Measurements from ENCODE around the gene CIRBP. TPM values are rescaled to one million over a fixed set of nuclear protein-coding genes. Genes with fewer than 3 reads are reported as not detected.

CIRBP gene
- total and polyA plus RNA-seq, 2 donors (not counting 1 experiment from before 2014, with no cell fraction given): 643 to 1,164 TPM

DNA sequence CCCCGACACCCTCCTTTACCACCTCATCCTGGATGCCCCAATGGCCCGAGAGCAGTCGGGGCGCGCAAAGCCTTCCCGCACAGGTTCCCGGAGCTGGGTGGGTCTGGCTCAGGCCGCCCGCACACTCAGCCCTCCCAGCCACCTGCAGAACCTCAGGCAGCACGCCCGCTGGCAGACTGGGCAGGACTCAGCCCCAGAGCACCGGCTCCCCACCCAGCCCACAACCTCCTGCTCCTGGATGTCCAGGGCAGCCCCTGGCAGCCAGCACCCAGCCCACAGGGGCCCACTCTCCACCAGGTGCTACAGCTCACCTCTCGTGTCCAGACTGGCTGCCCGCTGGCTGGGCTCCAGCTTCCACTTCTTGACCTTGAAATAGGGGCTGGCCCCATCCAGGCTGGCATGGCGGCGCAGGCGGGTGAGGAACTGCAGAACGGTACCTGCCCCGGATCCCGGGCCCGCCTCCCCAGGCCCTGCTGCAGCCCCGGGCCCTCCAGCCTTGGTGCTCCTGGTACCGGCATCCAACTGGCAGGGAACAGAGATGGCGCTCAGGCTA, 35.9 kb upstream of the CIRBP start:
- Histone ChIP-seq H3K9me3 (ENCODE audit: control extremely low read depth in 1 of 3, control insufficient read depth in 2 of 3, insufficient read depth in 1 of 3, low read length in 2 of 3) (no peaks in the 10 kb centered on the region), H3K4me3 (ENCODE audit: control extremely low read depth in 1 of 5, extremely low read depth in 1 of 5, insufficient read depth in 1 of 5, low read depth in 2 of 5, low read length in 4 of 5) (no peak overlapping the region), H2AFZ (ENCODE audit: insufficient read depth, low read depth, low read length, poor library complexity, severe bottlenecking) (no peak overlapping the region), H3K4me1 (ENCODE audit: control insufficient read depth in 2 of 2, insufficient read depth in 2 of 2, low read length in 2 of 2) (peaks cover 8% of the 10 kb centered on the region in 2 donors), H3K27ac (ENCODE audit: low read length in 2 of 2) (no peak overlapping the region), H3K36me3 (replicated peaks in 1 of 2; ENCODE audit: control extremely low read depth in 1 of 2, control insufficient read depth in 1 of 2, extremely low read depth in 1 of 2, insufficient read depth in 2 of 2, low read length in 1 of 2) (no peaks in the 10 kb centered on the region), H3K27me3 (replicated peaks in 1 of 4; ENCODE audit: control extremely low read depth in 1 of 4, control insufficient read depth in 3 of 4, insufficient read depth in 4 of 4, low read length in 3 of 4) (peaks cover 0 to 18% (median 7%) of the 10 kb centered on the region in 4 experiments), H3K9ac (ENCODE audit: low read length) (no peak overlapping the region), H3K79me2 (ENCODE audit: control insufficient read depth, insufficient read depth, low read length) (no peaks in the 10 kb centered on the region), H4K20me1 (ENCODE audit: control insufficient read depth, insufficient read depth, low read length, poor library complexity, severe bottlenecking) (no peaks in the 10 kb centered on the region), H3K4me2 (replicated peaks; ENCODE audit: low read depth, low read length, poor library complexity, severe bottlenecking) (no peak overlapping the region)
- Mint-ChIP-seq H3K27ac (no peak overlapping the region), H3K4me1 (peaks cover under 1% of the 10 kb centered on the region), H3K9me3 (ENCODE audit: insufficient read depth) (no peaks in the 10 kb centered on the region), H3K4me3 (no peak overlapping the region), H3K27me3 (peaks cover under 1% of the 10 kb centered on the region)
- POLR2A ChIA-PET: interaction anchor here (0.7 kb wide), 1 partner anchor 385 kb away, joined by 6 read pairs; no protein-coding TSS in a partner anchor
- intact Hi-C loops (cut with micrococcal nuclease): no loop called here
- ATAC-seq (ENCODE audit: low read depth) (no peak), DNase-seq (no peak)
- TF ChIP-seq, protein P1, sequence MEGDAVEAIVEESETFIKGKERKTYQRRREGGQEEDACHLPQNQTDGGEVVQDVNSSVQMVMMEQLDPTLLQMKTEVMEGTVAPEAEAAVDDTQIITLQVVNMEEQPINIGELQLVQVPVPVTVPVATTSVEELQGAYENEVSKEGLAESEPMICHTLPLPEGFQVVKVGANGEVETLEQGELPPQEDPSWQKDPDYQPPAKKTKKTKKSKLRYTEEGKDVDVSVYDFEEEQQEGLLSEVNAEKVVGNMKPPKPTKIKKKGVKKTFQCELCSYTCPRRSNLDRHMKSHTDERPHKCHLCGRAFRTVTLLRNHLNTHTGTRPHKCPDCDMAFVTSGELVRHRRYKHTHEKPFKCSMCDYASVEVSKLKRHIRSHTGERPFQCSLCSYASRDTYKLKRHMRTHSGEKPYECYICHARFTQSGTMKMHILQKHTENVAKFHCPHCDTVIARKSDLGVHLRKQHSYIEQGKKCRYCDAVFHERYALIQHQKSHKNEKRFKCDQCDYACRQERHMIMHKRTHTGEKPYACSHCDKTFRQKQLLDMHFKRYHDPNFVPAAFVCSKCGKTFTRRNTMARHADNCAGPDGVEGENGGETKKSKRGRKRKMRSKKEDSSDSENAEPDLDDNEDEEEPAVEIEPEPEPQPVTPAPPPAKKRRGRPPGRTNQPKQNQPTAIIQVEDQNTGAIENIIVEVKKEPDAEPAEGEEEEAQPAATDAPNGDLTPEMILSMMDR (IDR thresholded peaks at IDR 0.05): no peak
- no peak for TF ChIP-seq EZH2 (IDR thresholded peaks at IDR 0.05; ENCODE audit: borderline replicate concordance, insufficient read depth, low read depth, low read length, poor library complexity, severe bottlenecking)
- WGBS (ENCODE audit: insufficient coverage): 93% methylated on average over 24 of the region's 24 CpGs
- CTCF ChIA-PET: no interaction called here

DNA sequence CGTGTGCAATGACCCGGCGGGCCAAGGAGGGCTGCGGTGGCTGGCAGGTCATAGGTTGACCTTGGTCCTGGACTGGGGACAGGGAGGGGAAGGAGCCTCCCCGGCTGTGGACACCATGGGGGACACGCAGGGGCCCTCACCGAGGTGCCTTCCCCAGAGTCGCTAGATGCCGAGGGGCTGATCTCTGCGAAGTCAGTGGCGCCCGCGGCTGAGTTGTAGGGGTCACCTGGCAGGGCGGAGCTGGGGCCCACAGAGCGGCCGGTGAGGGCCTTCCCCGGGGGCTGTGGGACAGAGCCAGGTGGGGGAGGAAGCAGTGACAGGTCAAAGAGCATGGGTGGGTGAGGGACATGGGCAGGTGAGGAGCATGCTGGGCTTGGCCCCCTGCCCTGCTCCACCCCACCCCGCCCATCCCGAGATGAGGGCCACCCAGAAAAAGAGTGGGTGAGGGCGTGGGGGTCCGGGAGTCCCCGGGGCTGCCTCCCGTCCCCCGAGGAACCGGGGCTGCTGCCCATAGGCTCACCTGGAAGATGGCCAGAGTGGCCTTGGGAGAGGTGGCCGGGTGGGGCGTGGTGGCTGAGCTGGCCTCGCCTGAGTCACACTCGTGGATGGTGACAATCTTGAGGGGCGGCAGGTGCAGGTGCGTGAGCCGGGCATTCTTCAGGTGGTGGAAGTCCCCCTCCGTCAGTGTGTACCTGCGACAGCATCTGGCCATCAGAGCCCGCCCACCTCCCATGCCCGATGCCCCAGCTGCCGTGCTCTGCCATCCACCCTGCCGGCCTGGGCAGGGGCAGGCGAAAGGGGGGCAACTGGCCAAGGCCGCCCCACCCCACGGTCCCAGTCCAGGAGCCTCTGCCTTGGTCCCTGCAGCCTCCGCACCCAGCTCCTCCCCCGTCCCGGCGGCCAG, 34.8 kb upstream of the CIRBP start:
- H3K27me3 Mint-ChIP-seq: peaks cover 8% of the 10 kb centered on the region
- H4K20me1 ChIP-seq (ENCODE audit: control insufficient read depth, insufficient read depth, low read length, poor library complexity, severe bottlenecking): no peaks in the 10 kb centered on the region
- TF ChIP-seq, protein P1 (IDR thresholded peaks at IDR 0.05): no peak
- TF ChIP-seq EZH2 (IDR thresholded peaks at IDR 0.05; ENCODE audit: borderline replicate concordance, insufficient read depth, low read depth, low read length, poor library complexity, severe bottlenecking): no peak
- no peak for ATAC-seq (ENCODE audit: low read depth)
- no peaks in the 10 kb centered on the region for H3K79me2 ChIP-seq (ENCODE audit: control insufficient read depth, insufficient read depth, low read length)
- no peak overlapping the region for H3K27ac ChIP-seq (ENCODE audit: low read length in 2 of 2)
- no peak overlapping the region for H3K4me3 Mint-ChIP-seq
- H3K4me1 ChIP-seq (ENCODE audit: control insufficient read depth in 2 of 2, insufficient read depth in 2 of 2, low read length in 2 of 2): peaks cover 12 to 15% of the 10 kb centered on the region in 2 donors
- no peaks in the 10 kb centered on the region for H3K9me3 Mint-ChIP-seq (ENCODE audit: insufficient read depth)
- ChIA-PET POLR2A (no interaction called here), CTCF (no interaction called here)
- H3K36me3 ChIP-seq (replicated peaks in 1 of 2; ENCODE audit: control extremely low read depth in 1 of 2, control insufficient read depth in 1 of 2, extremely low read depth in 1 of 2, insufficient read depth in 2 of 2, low read length in 1 of 2): no peaks in the 10 kb centered on the region
- intact Hi-C loops (cut with micrococcal nuclease): no loop called here
- DNase-seq: no peak
- H3K27ac Mint-ChIP-seq: peak overlapping the region; percentile 26
- H3K9me3 ChIP-seq (ENCODE audit: control extremely low read depth in 1 of 3, control insufficient read depth in 2 of 3, insufficient read depth in 1 of 3, low read length in 2 of 3): no peaks in the 10 kb centered on the region
- peaks cover 12% of the 10 kb centered on the region for H3K4me1 Mint-ChIP-seq
- 89% methylated on average over 45 of the region's 45 CpGs for WGBS (ENCODE audit: insufficient coverage)
- peaks cover 0 to 21% (median 7%) of the 10 kb centered on the region in 4 experiments for H3K27me3 ChIP-seq (replicated peaks in 1 of 4; ENCODE audit: control extremely low read depth in 1 of 4, control insufficient read depth in 3 of 4, insufficient read depth in 4 of 4, low read length in 3 of 4)
- no peak overlapping the region for H3K4me2 ChIP-seq (replicated peaks; ENCODE audit: low read depth, low read length, poor library complexity, severe bottlenecking)
- no peak overlapping the region for H2AFZ ChIP-seq (ENCODE audit: insufficient read depth, low read depth, low read length, poor library complexity, severe bottlenecking)
- no peak overlapping the region for H3K4me3 ChIP-seq (ENCODE audit: control extremely low read depth in 1 of 5, extremely low read depth in 1 of 5, insufficient read depth in 1 of 5, low read depth in 2 of 5, low read length in 4 of 5)
- H3K9ac ChIP-seq (ENCODE audit: low read length): no peak overlapping the region
